MV-4-11 (cell line): ENCODE data around the gene DDAH2.

ENCODE experiments used
- DNase-seq: peaks from one replicate; lab custom pipeline; 2025; lab: John Stamatoyannopoulos, UW

Gene DDAH2, protein sequence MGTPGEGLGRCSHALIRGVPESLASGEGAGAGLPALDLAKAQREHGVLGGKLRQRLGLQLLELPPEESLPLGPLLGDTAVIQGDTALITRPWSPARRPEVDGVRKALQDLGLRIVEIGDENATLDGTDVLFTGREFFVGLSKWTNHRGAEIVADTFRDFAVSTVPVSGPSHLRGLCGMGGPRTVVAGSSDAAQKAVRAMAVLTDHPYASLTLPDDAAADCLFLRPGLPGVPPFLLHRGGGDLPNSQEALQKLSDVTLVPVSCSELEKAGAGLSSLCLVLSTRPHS

DNA sequence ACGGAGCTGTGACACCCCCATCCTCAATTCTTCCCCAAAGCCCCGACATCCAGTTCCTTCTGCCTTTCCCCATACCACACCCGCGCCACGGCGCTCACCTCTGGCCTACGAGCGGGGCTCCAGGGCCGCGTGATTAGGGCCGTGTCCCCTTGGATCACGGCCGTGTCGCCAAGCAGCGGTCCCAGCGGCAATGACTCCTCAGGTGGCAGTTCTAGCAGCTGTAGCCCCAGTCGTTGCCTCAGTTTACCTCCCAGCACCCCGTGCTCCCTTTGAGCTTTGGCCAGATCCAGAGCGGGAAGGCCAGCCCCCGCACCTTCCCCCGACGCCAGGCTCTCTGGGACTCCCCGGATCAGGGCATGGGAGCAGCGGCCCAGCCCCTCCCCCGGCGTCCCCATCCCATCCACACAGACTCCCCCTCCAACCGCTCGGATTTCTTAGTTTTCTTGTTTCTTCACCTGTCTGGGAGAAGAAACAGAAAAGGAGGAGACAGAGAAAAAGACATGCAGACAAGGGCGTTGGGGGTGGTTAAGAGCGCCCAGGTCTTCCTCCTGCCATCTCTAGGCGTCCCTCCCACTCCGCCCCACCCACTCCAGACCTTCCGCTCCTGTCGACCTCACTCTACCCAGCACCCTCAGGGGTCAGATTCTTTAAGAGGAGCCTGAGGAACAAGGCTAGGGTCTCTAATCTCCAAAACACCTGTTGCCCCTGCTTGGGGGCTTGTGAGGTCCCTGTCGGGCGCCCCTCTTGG lies at the start of gene DDAH2:
DDAH2 (minus strand) TSS at position 533 of the 748 bp plus-strand sequence; CDS start at position 395, 138 bp downstream.
- no peak for DNase-seq

DNA sequence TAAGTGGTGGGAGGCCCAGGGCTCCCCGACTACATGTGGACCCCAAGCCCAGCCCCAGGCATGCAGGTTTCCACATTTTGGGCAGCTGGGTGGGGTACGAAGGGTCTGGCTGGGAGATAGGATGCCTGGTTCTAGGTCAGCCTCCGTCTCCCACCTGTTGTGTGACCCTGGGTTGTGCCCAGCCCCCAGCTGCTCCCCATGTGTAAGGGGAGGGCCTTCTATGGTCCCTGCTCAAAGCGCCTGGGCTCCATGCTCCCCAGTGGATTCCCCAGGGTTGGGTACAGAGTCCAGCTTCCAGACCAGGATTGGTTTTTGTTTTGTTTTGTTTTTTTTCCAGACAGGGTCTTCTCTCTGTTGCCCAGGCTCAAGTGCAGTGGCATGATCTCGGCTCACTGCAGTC lies 49.1 kb upstream of the DDAH2 start:
- DNase-seq, result no peak

DNA sequence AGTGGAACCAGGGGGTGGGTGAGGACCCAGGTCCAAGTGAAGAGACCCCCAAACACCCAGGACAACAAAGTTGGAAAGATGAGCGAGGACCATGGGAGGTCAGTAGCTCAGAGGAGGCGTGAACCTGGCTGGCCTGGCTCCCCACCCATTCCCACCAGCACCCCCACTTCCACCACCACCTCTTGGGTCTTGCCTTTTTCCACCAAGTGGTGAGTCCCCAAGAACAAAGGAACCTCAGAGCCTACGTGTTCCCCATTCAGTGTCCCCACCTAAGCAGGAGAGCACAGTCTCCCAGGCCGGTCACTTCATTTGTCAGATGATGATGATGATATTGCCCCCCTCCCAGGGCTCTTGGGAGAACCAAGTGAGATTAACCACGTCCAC lies 48.6 kb upstream of the DDAH2 start:
- DNase-seq, result no peak

DNA sequence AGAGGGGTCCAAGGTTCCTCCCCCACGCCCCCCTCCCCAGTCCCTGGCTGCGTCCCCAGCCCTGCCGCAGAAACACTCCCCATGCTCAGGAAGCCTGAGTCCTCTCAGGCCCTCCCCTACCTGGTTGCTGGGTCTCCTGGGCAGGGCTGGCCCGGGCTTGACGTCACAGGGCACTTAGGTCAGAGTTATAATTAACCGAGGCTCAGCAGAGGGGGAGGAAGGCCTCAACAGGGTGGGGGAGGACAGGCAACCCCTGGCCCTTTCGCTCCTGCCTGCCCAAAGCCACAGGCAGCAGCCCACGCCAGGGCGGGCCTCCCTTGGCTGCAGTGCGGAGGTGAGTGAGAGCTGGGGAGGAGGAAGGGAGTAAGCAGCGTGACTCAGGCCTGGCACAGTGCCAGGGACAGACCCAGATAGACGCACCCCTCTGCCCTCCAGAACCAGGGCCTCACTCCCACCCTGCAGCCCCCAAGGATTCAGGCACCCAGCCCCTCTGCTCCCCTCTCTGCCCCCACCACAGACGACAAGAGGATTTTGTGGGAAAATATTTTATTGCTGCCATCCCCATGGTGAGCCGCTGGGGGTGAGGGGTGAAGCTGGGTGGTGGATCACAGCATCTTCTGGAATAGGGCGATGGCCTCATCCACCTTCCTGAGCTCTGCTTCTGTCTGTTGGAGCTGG lies 48.0 kb upstream of the DDAH2 start, which contains the start of gene VWA7:
VWA7 (minus strand) TSS at position 340 of the 678 bp plus-strand sequence. CDS start 549 bp downstream, outside the sequence.
- DNase-seq, result peak; percentile 79

DNA sequence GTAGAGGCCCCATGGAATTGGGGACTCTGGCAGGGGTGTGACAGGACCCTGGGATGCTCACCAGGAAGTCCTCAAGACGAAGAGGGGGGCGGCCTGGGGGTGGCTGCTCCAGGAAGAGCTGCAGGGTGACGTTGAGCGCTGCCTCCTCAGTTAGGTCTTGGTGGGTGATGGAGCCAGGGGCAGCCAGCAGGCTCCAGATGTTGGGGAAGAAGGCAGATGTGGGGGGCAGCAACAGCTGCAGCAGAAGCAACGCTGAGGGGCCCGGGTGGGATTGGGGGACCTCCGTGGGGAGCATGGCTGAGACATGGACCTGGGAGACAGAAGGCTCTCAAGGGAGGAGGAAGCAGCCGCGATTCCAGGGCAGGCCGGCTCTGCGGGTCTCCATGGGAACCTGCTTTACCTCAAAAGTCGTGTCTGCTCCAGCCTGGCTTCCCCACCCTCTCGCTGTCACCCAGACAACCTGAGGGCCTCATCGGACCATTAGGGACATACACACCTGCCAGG lies 47.4 kb upstream of the DDAH2 start:
- no peak for DNase-seq

DNA sequence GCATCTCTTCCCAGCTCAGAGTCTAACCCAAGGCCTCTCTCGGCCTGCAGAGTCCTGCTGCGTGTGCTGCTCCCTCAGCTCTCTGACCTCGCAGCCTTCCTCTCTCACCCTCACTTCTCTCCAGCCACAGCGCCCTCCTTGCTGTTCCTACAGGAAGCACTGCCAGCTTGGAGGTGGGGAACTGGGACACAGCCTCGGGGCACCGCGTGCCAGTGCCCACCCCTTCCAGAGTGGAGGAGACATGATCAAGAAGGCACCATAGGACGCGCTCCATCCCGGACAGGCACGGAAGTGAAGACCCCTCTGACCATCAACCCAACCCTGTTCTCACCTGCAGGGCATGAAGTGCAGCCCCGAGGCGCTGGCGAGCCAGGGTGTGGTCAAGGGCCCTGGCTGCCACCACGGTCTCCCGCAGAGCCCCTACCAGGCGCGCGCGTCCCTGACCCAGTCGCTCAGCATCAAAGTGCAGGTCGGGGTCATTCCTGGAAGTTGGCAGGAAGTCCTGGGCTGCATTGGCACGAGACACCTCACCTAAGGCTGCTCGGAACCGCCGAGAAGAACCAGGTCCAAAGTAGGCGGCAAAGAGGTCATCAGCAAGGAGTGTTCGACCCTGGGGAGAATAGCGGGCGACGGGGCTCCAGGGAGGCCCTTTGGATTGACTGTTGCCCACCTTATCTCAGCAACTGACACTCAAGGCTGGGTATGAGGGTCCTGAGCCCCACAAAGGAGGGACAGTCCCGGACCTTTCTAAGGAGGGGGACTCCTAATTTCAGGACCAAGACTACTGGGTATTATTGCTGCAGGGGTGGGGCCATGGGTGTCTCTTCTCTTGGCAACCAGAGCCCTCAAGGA lies 46.8 kb upstream of the DDAH2 start:
- no peak for DNase-seq

DNA sequence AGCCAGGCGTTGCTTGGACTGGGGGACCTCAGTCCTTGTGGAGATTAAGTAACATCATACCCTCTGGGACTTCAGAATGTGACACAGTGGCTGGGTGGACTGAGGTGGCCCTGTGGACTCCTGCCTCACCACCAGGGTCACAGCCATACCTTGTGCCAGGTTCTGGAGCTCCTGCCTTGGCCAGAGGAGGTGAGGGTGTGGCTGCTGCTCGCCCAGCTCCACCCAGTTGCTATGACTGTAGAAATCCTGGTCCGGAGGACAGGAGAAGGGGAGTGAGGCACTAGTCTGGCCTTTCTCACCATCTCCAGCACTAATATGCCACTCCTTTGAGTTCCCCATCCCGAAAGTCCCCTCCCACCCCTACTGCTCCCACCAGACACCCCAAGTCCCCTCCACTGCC lies 46.1 kb upstream of the DDAH2 start:
- no peak for DNase-seq

DNA sequence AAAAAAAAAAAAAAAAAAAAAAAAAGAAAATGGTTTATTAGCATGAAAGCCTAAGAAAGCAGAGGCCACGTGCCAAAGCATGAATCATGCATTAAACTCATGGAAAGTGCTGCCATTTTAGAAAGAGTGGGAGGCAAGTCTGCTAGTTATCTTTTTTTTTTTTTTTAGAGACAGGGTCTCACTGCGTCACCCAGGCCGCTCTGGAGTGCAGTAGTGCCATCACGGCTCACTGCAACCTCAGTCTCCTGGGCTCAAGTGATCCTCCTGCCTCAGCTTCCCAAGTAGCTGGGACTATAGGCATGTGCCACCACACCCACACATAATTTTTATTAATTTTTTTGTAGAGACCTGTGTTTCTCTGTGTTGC lies 42.9 kb upstream of the DDAH2 start:
- no peak for DNase-seq

DNA sequence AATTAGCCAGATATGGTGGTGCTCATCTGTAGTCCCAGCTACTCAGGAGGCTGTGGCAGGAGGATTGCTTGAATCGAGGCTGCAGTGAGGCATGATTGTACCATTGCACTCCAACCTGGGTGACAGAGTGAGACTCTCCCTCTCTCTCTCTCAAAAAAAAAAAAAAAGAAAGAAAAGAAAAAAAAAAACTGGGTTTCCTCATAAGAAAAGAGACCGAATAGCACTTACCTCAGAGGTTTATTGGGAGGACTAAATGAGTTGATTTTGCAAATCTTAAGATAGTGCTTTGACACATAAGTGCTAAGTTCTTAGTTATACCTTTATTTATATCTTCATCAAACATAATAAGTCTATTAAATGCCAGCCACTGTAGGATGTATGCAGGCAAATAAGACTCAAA lies 41.8 kb upstream of the DDAH2 start:
- no peak for DNase-seq

DNA sequence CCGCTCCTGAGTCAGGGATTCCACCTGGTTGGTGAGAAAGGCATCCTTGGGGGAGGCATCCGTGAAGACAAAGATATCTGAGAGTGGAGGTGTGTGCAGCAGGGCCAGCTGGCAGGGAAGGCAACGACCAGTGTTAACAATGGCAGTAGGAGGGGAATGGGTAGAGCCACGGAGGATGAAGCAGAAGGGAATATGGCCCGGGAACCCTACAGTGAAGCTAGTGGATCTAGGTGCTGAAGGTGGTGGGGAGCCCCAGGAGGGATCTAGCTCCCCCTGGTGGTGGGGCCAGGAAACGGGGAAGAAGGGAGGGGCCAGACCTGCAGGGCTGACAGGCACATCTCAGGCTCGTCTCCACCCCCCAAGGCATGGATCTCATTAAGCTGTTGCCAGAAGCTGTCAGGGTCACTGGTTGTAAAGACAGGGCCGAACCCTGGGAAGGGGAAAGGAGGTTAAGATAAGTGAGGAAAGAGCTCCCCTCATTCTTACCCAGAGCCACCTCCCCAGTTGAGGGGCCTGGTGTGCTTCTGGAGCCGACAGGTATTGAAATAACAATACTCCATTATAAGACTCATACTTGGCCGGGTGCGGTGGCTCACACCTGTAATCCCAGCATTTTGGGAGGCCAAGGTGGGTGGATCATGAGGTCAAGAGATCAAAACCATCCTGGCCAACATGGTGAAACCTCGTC lies 40.7 kb upstream of the DDAH2 start:
- peak; percentile 70 for DNase-seq

DNA sequence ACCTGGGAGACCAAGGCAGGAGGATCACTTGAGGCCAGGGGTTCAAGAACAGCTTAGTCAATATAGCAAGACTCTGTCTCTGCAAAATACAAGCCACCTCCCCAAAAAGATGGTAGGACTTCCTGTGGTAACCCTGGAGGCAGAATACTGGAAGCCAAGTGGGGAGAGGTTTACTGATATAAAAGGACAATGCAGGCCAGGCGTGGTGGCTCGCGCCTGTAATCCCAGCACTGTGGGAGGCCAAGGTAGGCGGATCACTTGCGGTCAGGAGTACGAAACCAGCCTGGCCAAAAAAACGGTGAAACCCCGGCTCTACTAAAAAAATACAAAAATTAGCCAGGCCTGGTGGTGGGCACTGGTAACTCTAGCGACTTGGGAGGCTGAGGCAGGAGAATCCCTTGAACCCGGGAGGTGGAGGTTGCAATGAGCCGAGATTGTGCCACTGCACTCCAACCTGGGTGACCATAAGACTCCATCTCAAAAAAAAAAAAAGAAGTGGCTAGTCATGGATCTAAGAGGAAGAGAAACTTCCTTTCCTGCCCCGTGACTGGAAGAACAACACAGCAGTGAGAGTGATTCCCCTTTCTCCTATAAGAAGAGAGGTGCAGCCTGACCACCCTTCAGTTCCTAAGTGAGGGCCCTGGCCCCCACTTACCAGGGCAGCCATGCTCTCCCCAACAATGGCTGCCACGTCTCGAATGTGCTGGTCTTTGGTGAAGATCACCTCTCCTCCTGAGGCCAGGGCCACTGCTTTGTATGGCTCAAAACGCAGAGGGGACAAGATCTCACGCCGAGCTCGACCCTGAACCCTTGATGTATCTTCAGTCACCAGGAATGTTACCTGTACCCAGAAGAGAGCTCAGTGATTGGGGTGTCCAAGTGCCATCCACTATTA lies 39.5 kb upstream of the DDAH2 start:
- peak; percentile 84 for DNase-seq

DNA sequence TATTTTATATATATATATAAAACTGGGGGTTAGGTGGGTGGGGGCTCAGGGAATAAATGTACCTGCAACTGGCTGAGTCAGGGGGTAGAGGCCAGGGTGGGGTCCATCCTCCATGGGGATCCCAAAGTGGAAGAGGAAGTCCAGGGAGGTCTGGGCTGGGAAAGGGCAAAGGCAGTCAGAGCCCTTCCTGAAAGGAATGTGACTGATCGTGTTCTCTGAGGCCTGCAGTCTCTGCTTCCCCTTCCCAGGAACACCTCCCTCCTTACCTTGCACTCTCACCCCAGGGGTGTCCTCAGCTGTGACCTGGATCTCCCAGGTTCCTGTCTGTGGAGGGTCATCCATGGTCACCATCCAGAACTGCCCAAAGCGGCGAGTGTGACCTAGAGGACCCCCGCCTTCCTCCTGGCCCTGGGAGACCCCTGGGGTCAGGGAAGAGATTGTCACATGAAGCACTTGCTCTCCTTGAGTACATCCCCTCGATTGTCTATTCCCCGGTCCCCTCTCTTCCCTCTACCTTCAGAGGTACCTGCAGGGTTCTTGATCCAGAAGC lies 38.1 kb upstream of the DDAH2 start:
- DNase-seq, result no peak

DNA sequence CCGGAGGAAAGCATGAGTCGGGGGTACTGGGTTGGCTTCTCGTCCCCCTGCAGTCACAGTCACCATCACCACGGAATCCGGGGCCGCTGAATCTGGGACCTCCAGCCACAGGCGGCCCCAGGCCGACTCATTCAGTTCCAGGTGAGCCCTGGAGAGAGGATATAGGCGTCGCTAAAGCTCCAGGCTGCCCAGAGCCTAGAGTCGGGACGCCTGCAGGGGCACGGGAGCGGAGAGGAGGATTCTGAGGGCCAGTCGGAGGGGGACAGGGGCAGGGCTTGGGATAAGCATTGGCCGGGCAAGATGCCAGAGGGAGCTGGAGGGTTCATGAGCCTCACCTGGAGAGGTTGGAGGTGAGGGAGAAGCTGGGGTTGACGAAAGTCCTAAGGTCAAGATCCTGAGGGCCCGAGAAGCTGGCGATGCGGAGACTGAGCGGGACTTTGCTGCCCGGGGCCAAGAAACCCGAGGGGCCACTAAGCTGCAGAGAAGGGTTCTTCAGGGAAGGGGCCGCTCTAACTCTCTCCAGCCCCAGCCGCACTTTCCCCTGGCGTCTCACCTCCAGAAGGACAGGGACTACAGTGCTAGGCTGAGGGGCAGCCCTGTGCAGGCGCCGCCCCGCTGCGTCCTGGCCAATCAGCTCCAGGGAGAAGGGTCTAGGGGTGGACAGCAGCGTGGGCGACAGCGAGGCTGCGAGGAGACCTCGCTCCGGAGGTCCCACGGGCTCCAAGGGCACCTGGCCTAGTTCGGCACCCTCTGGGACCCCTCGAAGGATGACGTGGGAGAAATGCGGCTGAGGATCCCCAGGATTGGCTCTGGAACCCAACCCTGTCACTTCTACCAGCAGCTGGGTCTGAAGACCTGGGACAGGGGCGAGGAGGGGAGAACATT lies 37.1 kb upstream of the DDAH2 start:
- DNase-seq, result no peak

DNA sequence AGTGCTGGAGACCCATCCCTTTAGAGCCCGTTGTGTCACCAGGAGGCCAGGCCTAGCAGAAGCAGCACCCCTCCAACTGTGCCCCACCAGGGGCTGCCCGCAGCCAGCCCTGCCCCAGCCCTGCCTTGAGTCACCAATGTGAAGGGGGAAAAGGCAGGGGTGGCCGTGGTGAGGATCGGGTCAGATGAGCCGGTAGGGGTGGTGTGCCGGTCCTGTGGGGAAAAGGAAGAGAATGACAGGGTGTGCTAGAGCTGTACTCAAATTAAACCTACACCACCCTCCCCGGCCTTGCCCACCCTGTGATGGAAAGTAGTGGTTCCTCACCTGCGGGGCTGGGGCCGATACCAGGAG lies 36.4 kb upstream of the DDAH2 start:
- no peak for DNase-seq

DNA sequence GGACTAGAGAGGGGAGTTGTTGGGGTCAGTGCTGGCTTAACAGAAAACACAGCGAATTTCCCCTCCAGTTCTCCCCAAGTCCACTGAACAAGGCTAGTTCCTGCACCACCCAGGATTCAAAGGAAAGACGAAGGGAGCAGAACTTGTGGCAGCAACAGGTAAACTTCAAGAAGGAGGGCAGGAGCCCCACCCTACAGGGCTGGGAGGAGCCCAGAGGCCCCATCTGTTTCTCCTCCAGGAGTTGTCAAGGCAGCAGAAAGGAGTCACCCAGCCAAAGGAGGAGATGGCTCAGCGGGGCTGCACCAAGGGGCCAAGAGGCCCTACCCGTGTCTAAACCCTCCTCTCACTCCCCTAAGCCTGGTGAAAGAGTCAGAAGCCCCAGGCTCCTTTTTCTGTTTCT lies 35.1 kb upstream of the DDAH2 start:
- no peak for DNase-seq

DNA sequence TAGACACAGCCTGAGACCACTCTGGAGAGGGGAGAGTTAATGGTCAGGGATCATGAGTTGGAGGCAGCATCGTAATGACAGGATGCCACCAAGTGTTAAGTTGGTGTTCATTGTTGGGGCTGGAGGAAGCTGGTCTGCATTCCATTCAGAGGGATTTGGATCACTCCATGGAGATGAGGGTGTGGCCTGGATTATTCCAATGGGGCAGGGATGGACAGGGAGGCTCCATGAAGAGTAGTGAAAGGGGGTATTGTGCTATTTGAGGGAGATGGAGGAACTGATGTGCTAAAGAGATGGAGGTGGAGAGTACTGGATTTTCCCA lies 34.5 kb upstream of the DDAH2 start:
- no peak for DNase-seq

DNA sequence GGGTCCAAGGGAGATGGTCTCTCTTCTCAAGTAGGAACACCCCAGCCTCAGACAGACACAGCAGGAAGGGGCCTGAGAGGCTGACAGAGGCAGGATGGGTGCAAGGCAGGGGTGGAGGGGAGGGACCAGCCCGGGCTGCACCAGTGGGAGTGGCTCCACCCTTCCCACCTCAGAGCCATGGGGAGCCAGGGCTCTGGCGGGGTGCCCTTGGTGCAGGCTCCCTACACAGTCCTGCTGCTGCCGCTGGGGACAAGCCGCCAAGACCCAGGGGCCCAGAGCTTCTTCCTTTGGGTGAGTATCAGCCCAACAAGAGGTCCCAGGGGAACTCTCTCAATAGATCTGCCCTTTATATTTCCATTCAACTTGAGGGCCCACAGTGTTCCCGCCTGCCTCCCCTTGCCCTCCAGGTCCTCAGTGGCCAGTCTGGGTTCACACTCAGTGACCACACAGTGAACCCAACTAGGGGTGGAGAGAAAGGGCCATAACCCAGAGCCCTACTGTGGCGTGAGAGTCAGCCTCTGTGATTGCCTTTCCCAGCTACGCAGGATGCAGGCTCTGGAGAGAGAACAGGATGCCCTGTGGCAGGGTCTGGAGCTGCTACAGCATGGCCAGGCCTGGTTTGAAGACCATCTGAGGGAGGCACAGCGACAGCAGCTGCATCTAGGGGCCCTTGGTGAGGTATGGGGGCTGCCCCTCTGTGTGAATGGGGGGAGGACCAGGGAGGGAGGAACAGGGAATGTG lies 33.9 kb upstream of the DDAH2 start:
- DNase-seq, result no peak

DNA sequence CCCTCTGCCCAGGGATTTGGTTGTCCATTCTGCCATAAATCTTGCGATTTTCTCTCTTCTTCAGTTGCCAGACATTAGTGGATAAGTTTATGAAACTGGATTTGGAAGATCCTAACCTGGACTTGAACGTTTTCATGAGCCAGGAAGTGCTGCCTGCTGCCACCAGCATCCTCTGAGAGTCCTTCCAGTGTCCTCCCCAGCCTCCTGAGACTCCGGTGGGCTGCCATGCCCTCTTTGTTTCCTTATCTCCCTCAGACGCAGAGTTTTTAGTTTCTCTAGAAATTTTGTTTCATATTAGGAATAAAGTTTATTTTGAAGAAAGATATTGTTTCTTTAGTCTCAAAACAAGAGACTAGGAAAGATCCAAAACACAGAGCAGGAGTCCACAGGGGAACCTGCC lies 33.3 kb upstream of the DDAH2 start, which contains the start of gene SAPCD1:
SAPCD1 (plus strand) TSS at position 301 of the 400 bp plus-strand sequence. CDS start 399 bp downstream, outside the sequence.
- no peak for DNase-seq
